Measurements from ENCODE around the gene TIAL1. TPM values are rescaled to one million over a fixed set of nuclear protein-coding genes. Genes with fewer than 3 reads are reported as not detected.
"Not testable (repeated sequence)": the region's sequence is repeated elsewhere in the genome, so short reads cannot be mapped to it uniquely, and the experiment has no call there.

The TIAL1 gene
- total and polyA plus RNA-seq, 5 donors from 2014 or later, result 9.2 to 205 (median 12.4) TPM

- H3K4me3 ChIP-seq (ENCODE audit: low read depth, low read length); H3K27ac ChIP-seq (ENCODE audit: insufficient read depth, low read length, poor library complexity, severe bottlenecking); H3K4me3 Mint-ChIP-seq; H3K27me3 ChIP-seq (ENCODE audit: control insufficient read depth, insufficient read depth, low read length); H3K9me3 Mint-ChIP-seq; H3K27me3 Mint-ChIP-seq; H3K9me3 ChIP-seq (ENCODE audit: control insufficient read depth in 2 of 2, low read length in 2 of 2); DNase-seq; H3K36me3 ChIP-seq (ENCODE audit: control insufficient read depth, insufficient read depth, low read length); ATAC-seq (ENCODE audit: low read depth in 2 of 2): not testable (repeated sequence)
- Mint-ChIP-seq H3K36me3 (peaks cover 20% of the 10 kb centered on the region), H3K27ac (peak overlapping the region in 1 of 3 donors; percentile 43), H3K4me1 (peaks cover 17 to 74% (median 51%) of the 10 kb centered on the region in 4 donors)
- peaks cover 41% of the 10 kb centered on the region for H3K4me1 ChIP-seq (ENCODE audit: control insufficient read depth, insufficient read depth, low read length, poor library complexity, severe bottlenecking)
Observed at GRCh38 chr10:119532791-119533190, 64.0 kb downstream of the TIAL1 start.

GRCh38 chr10:119532251-119532650 is 64.5 kb downstream of the TIAL1 start:
- Mint-ChIP-seq H3K27ac (peak overlapping the region; percentile 19 to 90 (median 83)), H3K4me1 (peaks cover 12 to 74% (median 50%) of the 10 kb centered on the region in 4 donors), H3K4me3 (peak overlapping the region in 1 of 4 donors; percentile 41), H3K36me3 (peaks cover 21% of the 10 kb centered on the region)
- DNase-seq; H3K27ac ChIP-seq (ENCODE audit: insufficient read depth, low read length, poor library complexity, severe bottlenecking); H3K9me3 ChIP-seq (ENCODE audit: control insufficient read depth in 2 of 2, low read length in 2 of 2); H3K4me3 ChIP-seq (ENCODE audit: low read depth, low read length); H3K36me3 ChIP-seq (ENCODE audit: control insufficient read depth, insufficient read depth, low read length); H3K27me3 Mint-ChIP-seq; ATAC-seq (ENCODE audit: low read depth in 2 of 2); H3K9me3 Mint-ChIP-seq; H3K27me3 ChIP-seq (ENCODE audit: control insufficient read depth, insufficient read depth, low read length): not testable (repeated sequence)
- H3K4me1 ChIP-seq (ENCODE audit: control insufficient read depth, insufficient read depth, low read length, poor library complexity, severe bottlenecking), result peaks cover 36% of the 10 kb centered on the region

GRCh38 chr10:119531067-119531466 is 65.7 kb downstream of the TIAL1 start:
- no peaks in the 10 kb centered on the region for H3K27me3 Mint-ChIP-seq
- DNase-seq, result no peak
- H3K9me3 Mint-ChIP-seq, result no peaks in the 10 kb centered on the region
- H3K4me1 Mint-ChIP-seq, result peaks cover 12 to 75% (median 49%) of the 10 kb centered on the region in 4 donors
- Histone ChIP-seq H3K27me3 (ENCODE audit: control insufficient read depth, insufficient read depth, low read length) (no peaks in the 10 kb centered on the region), H3K4me1 (ENCODE audit: control insufficient read depth, insufficient read depth, low read length, poor library complexity, severe bottlenecking) (peaks cover 32% of the 10 kb centered on the region), H3K4me3 (ENCODE audit: low read depth, low read length) (no peak overlapping the region), H3K9me3 (ENCODE audit: control insufficient read depth in 2 of 2, low read length in 2 of 2) (no peaks in the 10 kb centered on the region), H3K27ac (ENCODE audit: insufficient read depth, low read length, poor library complexity, severe bottlenecking) (no peak overlapping the region), H3K36me3 (ENCODE audit: control insufficient read depth, insufficient read depth, low read length) (peaks cover 12% of the 10 kb centered on the region)
- no peak for ATAC-seq (ENCODE audit: low read depth in 2 of 2)
- H3K27ac Mint-ChIP-seq, result peak overlapping the region in 2 of 3 donors; percentile 3 to 19
- peaks cover 22% of the 10 kb centered on the region for H3K36me3 Mint-ChIP-seq
- no peak overlapping the region for H3K4me3 Mint-ChIP-seq

DNA sequence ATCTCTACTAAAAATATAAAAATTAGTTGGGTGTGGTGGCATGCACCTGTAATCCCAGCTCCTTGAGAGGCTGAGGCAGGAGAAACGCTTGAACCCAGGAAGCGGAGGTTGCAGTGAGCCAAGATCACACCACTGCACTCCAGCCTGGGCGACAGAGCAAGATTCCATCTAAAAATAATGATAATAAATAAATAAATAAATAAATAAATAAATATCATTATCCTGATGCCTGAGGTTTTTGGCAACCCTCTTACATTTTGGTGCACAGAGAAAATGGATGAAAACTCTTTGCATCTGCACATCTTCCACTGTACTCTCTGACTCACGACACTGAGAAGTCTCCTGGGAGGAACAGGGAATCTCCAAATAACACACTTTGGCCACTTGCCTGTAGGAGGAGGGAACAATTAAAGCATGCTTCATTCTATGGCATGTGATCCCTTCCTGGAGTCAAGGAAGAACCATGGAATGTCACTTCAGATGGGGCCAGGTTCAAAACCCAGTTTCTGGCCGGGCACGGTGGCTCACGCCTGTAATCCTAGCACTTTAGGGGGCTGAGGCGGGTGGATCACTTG is 68.0 kb downstream of the TIAL1 start:
- peak overlapping the region; percentile 4 to 64 (median 38) for H3K27ac Mint-ChIP-seq
- H3K36me3 Mint-ChIP-seq, result peaks cover 26% of the 10 kb centered on the region
- ATAC-seq (ENCODE audit: low read depth in 2 of 2); H3K4me3 Mint-ChIP-seq; H3K9me3 ChIP-seq (ENCODE audit: control insufficient read depth in 2 of 2, low read length in 2 of 2); H3K9me3 Mint-ChIP-seq; H3K27me3 ChIP-seq (ENCODE audit: control insufficient read depth, insufficient read depth, low read length); H3K4me3 ChIP-seq (ENCODE audit: low read depth, low read length); H3K27ac ChIP-seq (ENCODE audit: insufficient read depth, low read length, poor library complexity, severe bottlenecking); DNase-seq; H3K27me3 Mint-ChIP-seq: not testable (repeated sequence)
- Histone ChIP-seq H3K4me1 (ENCODE audit: control insufficient read depth, insufficient read depth, low read length, poor library complexity, severe bottlenecking) (peaks cover 23% of the 10 kb centered on the region), H3K36me3 (ENCODE audit: control insufficient read depth, insufficient read depth, low read length) (peaks cover 35% of the 10 kb centered on the region)
- peaks cover 4 to 65% (median 34%) of the 10 kb centered on the region in 4 donors for H3K4me1 Mint-ChIP-seq

- Mint-ChIP-seq H3K4me3 (no peak overlapping the region), H3K4me1 (peaks cover 4 to 55% (median 26%) of the 10 kb centered on the region in 4 donors)
- DNase-seq, result no peak
Observed at GRCh38 chr10:119526621-119527592, 69.9 kb downstream of the TIAL1 start.

GRCh38 chr10:119526149-119526548 is 70.6 kb downstream of the TIAL1 start:
- peaks cover 4 to 47% (median 21%) of the 10 kb centered on the region in 4 donors for H3K4me1 Mint-ChIP-seq
- no peak overlapping the region for H3K27ac Mint-ChIP-seq
- H3K4me1 ChIP-seq (ENCODE audit: control insufficient read depth, insufficient read depth, low read length, poor library complexity, severe bottlenecking), result peaks cover 13% of the 10 kb centered on the region
- ATAC-seq (ENCODE audit: low read depth in 2 of 2) (no peak), DNase-seq (no peak)
- peaks cover 45% of the 10 kb centered on the region for H3K36me3 ChIP-seq (ENCODE audit: control insufficient read depth, insufficient read depth, low read length)
- no peak overlapping the region for H3K4me3 Mint-ChIP-seq
- H3K4me3 ChIP-seq (ENCODE audit: low read depth, low read length), result no peak overlapping the region
- no peaks in the 10 kb centered on the region for H3K9me3 Mint-ChIP-seq
- H3K27ac ChIP-seq (ENCODE audit: insufficient read depth, low read length, poor library complexity, severe bottlenecking), result no peak overlapping the region
- no peaks in the 10 kb centered on the region for H3K27me3 Mint-ChIP-seq
- H3K27me3 ChIP-seq (ENCODE audit: control insufficient read depth, insufficient read depth, low read length), result no peaks in the 10 kb centered on the region
- peaks cover 24% of the 10 kb centered on the region for H3K36me3 Mint-ChIP-seq
- no peaks in the 10 kb centered on the region for H3K9me3 ChIP-seq (ENCODE audit: control insufficient read depth in 2 of 2, low read length in 2 of 2)

More at GRCh38 chr10:119526621-119527592, 69.9 kb downstream of the TIAL1 start:
- H3K27ac ChIP-seq (ENCODE audit: insufficient read depth, low read length, poor library complexity, severe bottlenecking), result no peak overlapping the region
- Mint-ChIP-seq H3K27ac (peak overlapping the region in 2 of 3 donors; percentile 36 to 92), H3K36me3 (peaks cover 26% of the 10 kb centered on the region), H3K27me3 (no peaks in the 10 kb centered on the region), H3K9me3 (no peaks in the 10 kb centered on the region)
- H3K4me1 ChIP-seq (ENCODE audit: control insufficient read depth, insufficient read depth, low read length, poor library complexity, severe bottlenecking), result peaks cover 20% of the 10 kb centered on the region
- H3K9me3 ChIP-seq (ENCODE audit: control insufficient read depth in 2 of 2, low read length in 2 of 2), result no peaks in the 10 kb centered on the region
- no peak for ATAC-seq (ENCODE audit: low read depth in 2 of 2)
- peaks cover 44% of the 10 kb centered on the region for H3K36me3 ChIP-seq (ENCODE audit: control insufficient read depth, insufficient read depth, low read length)
- H3K27me3 ChIP-seq (ENCODE audit: control insufficient read depth, insufficient read depth, low read length), result no peaks in the 10 kb centered on the region
- no peak overlapping the region for H3K4me3 ChIP-seq (ENCODE audit: low read depth, low read length)

- H3K4me3 ChIP-seq (ENCODE audit: low read depth, low read length), result no peak overlapping the region
- DNase-seq (no peak), ATAC-seq (ENCODE audit: low read depth in 2 of 2) (no peak)
- H3K36me3 ChIP-seq (ENCODE audit: control insufficient read depth, insufficient read depth, low read length), result peaks cover 45% of the 10 kb centered on the region
- Mint-ChIP-seq H3K27me3 (no peaks in the 10 kb centered on the region), H3K4me1 (peaks cover 4 to 38% (median 16%) of the 10 kb centered on the region in 4 donors), H3K4me3 (no peak overlapping the region), H3K36me3 (peaks cover 32% of the 10 kb centered on the region), H3K27ac (peak overlapping the region in 1 of 3 donors; percentile 25), H3K9me3 (no peaks in the 10 kb centered on the region)
- H3K9me3 ChIP-seq (ENCODE audit: control insufficient read depth in 2 of 2, low read length in 2 of 2), result no peaks in the 10 kb centered on the region
- H3K27me3 ChIP-seq (ENCODE audit: control insufficient read depth, insufficient read depth, low read length), result no peaks in the 10 kb centered on the region
- no peak overlapping the region for H3K27ac ChIP-seq (ENCODE audit: insufficient read depth, low read length, poor library complexity, severe bottlenecking)
- H3K4me1 ChIP-seq (ENCODE audit: control insufficient read depth, insufficient read depth, low read length, poor library complexity, severe bottlenecking), result peaks cover 9% of the 10 kb centered on the region
Observed at GRCh38 chr10:119525116-119525515, 71.6 kb downstream of the TIAL1 start.

All from CD4-positive, CD25-positive, alpha-beta regulatory T cell (primary cell).